Right kidney (tissue), 1 donor: ENCODE data around the gene IL1RAPL1.
"Not testable (repeated sequence)": the region's sequence is repeated elsewhere in the genome, so short reads cannot be mapped to it uniquely, and the experiment has no call there.

Experiments
- DNase-seq: peaks from one replicate; pipeline ENCODE4 v3.0.0-alpha.2; 2016

The IL1RAPL1 gene

DNA sequence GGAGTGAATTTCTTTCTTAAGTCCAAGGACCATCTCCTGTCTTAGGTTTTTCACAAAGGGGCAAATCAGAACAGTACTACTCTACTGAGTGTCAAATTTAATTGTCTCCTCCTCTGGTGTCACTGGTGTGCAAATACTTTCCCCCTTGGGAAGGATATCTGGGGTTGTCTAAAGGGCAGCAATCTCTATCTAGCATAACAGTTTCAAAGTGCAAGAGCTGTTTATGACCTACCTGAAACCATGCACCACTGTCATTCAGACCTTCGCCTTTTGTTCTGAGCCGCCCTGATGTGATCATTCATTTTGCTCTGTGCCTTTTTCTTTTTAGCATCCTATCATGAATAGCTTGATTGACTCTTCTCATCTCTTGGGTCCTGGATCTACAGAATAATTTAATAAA lies 39.3 kb downstream of the IL1RAPL1 start:
- DNase-seq, result no peak

GRCh38 chrX:28628120-28628519 lies 40.9 kb downstream of the IL1RAPL1 start:
- DNase-seq, result no peak

- DNase-seq, result no peak
Observed at GRCh38 chrX:28638775-28639174, 51.5 kb downstream of the IL1RAPL1 start.

- no peak for DNase-seq
Observed at GRCh38 chrX:28639451-28639850, 52.2 kb downstream of the IL1RAPL1 start.

DNA sequence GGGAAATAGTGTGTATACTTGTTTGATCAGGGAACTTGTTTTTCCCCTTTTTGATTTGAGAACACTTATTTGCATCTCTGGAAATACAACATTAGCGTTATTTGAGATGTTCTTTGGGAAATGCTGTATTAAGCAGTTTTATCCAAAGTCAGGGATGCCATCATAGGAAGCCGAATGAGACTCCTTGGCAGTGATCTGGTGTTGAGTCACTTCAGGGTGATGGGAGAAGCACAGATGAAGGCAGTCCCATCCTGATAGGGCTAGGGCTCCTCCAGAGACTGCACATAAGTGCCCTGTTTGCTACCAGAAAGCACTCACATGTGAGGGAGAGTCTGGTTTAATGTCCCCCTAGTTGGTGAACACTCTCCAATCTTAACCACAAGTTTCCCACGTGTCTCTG lies 62.3 kb downstream of the IL1RAPL1 start:
- DNase-seq, result no peak

DNA sequence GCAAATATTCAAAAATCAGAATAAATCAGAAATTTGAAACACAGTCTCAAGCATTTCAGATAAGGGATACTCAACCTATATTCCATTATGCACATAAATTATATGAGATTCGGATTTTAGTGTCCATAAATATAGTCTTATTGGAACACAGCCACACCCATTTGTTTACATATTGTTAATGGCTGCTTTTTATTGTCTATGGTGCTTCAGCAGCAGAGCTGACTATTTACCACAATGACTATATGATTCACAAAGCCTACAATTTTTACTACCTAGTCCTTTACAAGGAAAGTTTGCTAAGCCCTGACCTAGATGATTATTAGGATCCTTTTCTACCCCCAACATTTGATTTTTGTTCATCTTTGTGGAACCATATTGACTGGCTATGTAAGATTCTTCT lies 63.9 kb downstream of the IL1RAPL1 start:
- DNase-seq, result no peak

DNA sequence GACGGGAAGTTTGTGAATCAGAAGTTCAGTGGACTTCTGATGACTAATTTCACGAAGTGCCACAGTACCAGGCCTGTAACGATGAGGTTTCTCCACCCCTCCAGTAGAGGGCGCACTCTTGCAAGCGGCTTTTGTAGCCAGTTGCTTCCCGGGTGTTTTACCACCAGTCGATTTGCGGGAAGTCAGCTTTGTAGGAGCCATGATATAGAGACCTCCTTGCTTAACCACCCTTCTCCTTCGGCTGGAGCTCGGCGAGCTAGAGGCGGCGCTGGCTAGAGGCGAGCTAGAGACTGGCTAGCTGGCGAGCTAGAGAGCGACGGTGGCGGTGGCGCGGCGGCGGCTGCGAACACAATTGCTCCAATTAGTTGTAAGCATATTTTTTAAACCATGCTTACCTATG lies 72.0 kb downstream of the IL1RAPL1 start:
- no peak for DNase-seq

GRCh38 chrX:28665778-28666177 lies 78.5 kb downstream of the IL1RAPL1 start:
- DNase-seq, result no peak

DNA sequence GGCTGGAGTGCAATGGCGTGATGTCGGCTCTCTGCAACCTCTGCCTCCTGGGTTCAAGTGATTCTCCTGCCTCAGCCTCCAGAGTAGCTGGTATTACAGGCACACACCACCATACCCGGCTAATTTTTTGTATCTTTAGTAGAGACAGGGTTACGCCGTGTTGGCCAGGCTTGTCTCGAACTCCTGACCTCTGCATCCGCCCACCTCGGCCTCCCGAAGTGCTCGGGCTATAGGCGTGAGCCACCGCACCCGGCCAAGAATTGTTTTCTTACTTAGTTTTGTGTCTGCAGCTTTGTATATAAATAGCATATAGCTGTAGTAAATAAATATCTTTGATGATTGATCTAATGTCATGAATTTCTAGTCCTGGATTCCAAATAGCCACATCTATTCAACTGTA lies 81.1 kb downstream of the IL1RAPL1 start:
- no peak for DNase-seq

GRCh38 chrX:28668957-28669356 lies 81.7 kb downstream of the IL1RAPL1 start:
- no peak for DNase-seq

DNA sequence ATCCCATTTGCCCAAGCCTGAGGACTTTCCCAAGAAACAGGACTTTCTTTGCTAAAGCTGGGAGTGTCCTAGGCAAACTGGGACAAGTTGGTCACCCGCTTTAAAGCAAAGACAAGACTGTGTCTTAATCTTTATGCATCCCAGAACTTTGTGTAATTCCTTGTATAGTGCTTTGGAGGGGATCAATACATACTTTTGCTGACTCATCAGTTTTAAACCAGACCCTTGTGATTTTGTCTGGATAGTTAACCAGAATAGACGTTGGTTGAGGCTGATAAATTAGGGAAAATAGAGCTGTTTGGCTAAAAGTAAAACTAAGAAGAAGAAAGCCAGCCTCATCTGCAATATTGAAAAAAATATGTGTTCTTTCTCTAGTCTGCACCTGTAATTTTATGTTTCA lies 82.8 kb downstream of the IL1RAPL1 start:
- DNase-seq, result no peak

- no peak for DNase-seq
Observed at GRCh38 chrX:28675173-28675572, 87.9 kb downstream of the IL1RAPL1 start.

DNA sequence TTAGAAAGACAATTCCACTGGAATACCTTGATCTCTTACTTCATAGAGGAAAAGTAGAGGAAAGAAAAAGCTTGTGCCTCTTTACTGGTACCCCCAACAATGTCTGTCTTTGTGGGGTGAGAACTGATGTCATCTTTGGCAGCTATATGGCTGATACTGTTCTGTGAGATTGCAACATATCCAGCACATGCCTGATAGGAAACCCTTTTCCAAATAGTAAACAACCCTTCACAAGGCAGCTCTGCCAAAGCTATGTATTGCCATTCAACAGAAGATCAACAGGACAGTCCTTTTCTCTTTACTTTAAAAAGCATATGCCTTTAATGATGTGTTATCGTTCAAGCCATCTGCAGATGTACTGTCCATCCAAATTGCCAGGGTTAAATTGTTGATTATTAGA lies 105.9 kb downstream of the IL1RAPL1 start:
- no peak for DNase-seq

DNA sequence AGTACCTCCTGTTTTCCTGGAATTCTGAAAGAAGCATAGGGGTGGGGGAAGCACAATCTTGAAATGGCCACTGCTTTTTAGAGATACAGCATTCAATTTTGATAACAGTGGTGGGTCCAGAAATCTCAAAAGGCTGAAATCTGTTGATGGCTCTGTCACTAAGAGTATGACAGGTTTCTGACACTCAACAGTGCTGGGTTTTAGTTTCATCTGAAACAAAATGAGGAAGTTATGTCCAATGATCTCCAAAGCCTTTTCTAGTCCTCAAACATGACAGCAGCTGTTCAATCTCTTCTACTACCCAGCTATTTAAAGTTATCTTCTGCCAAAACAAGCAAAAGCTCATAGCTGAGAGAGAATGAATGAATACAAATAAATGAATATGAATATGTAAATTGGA lies 110.5 kb downstream of the IL1RAPL1 start:
- DNase-seq, result no peak

DNA sequence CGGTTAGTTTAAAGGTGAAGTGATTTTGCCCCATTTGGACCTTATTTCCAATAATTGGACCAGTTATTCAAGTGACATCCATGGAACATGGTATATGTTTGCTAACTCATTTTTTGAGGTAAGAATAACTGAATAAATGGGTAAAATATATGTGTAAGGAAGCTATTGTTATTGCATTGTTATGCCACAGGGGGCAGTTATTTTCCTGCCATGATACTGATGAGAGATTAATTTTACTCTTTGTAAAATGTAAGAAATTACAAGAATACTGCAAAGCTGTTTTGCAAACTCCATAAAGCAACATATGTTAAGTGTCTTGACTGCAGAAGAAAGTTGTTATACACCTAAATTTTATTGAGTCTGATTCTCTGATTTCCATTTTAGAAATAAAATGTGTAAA lies 114.0 kb downstream of the IL1RAPL1 start:
- DNase-seq, result no peak

DNA sequence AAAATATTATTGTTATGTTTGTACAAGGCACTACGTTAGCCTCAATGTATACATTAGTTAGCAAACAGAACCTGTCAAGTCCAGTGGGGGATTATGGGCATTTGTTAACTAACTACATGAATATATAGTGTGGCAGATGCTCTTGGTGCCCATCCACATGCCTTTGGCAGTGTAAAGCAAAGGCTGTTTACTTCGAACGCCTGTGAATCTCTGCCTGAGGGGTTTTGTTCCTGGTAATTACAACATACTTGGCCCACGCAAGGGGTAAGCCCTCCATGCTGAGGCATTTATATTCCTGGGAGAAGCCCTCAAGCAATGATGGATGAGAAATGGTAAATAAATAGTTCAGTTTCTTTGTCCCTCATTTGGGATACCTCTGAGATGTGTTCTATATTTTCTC lies 119.7 kb downstream of the IL1RAPL1 start:
- DNase-seq, result no peak

DNA sequence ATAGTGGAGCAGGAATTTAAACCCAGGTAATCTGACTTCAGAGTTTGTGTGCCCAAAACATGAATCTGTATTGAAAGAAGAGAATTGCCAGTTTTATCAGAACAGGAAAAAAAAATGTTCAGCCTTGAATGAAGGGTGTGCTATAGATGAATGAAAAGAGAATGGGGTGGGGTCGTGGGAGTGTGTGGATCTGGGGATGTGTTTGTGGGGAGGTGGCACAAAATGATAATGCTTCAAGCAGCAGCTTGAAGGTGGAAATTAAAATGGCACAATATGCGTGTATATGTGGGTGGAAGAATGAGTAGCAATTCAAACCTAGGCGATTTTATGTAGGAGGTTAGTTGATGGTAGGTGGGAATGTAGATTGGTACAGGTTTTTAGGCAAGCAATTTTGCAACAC lies 122.2 kb downstream of the IL1RAPL1 start:
- no peak for DNase-seq

DNA sequence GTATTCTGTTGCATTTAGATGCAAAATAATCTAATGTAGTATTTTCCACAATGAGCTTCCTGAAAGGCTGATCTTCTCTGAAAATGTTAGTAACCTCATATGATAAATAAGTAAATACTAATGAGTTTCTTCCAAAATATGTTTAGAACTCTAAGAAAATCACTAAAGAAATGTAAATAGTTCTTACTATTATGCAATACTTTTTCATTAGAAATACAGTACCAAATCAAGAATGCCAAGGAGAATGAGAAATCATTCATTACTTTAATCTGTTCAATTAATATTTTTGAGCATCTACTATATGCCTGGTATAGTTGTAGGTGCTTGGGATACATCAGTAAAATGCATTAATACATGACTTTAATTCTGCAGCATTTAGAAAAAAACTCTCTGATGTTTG lies 130.6 kb downstream of the IL1RAPL1 start:
- no peak for DNase-seq

- DNase-seq, result no peak
Observed at GRCh38 chrX:28718450-28718849, 131.2 kb downstream of the IL1RAPL1 start.

DNA sequence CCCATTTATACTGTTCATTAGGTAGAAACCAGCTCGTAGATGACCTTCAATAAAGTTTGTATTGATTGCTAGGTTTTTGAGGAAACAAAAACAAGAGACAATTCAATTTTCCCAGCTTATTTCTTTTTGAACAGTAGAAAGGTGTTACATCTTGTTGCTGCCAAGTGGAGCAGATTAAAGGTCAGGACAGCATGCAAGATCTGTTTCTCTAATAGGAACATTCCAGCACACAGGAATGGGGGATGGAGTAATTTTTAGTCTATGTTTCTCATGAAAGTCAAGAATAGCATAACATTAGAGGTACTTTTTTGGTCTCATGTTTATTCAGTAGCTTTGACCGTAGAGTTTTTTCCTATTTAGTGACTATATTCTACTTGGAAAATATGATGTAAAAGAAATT lies 132.4 kb downstream of the IL1RAPL1 start:
- DNase-seq, result no peak

GRCh38 chrX:28752330-28752729 lies 165.1 kb downstream of the IL1RAPL1 start:
- no peak for DNase-seq

DNA sequence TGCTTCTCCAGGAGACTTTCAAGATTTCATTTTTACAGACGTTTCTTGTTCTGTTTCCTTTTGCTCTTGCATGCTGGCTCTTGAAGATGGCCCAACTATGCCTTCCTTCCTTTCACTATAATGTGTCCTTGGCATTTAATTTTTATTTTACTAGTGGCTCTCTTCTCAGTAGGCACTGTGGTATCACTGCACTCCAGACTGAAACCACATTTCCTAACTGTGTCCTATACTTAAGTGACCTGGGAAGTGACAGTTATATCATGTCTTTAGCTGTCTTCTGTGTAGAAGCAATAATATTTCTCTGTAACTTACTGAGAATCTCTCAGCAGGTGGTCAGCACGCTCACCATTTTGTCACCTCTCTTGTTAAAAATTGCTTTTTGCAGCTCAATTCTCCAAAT lies 168.9 kb downstream of the IL1RAPL1 start:
- no peak for DNase-seq

DNA sequence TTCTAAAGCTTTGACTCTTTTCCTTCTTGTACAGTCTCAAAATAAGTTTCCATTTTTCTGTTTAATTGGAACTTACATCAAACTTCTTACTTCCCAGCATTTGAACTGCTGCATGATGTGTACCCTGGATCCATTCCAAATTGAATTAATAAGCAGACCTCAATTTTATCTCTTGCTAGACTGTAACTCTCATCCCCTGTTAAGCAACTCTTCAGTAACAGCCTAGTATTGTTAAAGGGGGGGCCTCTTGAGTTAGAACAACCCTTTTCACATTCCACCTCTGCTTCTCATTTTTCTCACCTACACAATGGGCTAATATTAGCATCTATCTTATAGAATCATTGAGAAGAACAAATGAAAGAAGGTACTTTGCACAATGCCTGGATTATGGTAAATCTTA lies 169.4 kb downstream of the IL1RAPL1 start:
- no peak for DNase-seq

GRCh38 chrX:28757290-28757689 lies 170.0 kb downstream of the IL1RAPL1 start:
- no peak for DNase-seq

DNA sequence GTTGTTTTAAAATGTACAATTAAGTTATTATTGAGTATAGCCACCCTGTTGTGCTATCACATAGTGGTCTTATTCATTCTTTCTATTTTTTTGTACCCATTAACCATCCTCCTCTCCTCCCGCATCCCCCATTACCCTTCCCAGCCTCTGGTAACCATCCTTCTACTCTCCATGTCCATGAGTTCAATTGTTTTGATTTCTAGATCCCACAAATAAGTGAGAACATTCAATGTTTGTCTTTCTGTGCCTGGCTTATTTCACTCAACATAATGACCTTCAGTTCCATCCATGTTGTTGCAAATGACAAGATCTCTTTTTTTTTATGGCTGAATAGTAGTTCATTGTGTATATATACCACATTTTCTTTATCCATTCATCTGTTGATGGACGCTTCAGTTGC lies 179.3 kb downstream of the IL1RAPL1 start:
- DNase-seq, result not testable (repeated sequence)

GRCh38 chrX:28773807-28774206 lies 186.6 kb downstream of the IL1RAPL1 start:
- DNase-seq, result no peak
